Thyroid gland (tissue), 4 donors: ENCODE measurements around the gene SSUH2. TPM values are rescaled to one million over a fixed set of nuclear protein-coding genes. Genes with fewer than 3 reads are reported as not detected.

Source experiments
- DNase-seq, 2 donors: peaks; one replicate each; pipeline ENCODE4 v3.0.0-alpha.2; 2019
- H3K27ac ChIP-seq, 3 donors: fragments of 200-600 bp; sonication (generic); 1 replicate in 2 of 3; 2 replicates in 1 of 3; pipeline ENCODE4 v1.5.1; 2016 to 2019; ENCODE audit warnings: mild to moderate bottlenecking in 1 of 3, moderate library complexity in 1 of 3
- H3K27me3 ChIP-seq: fragments of 200-600 bp; sonication (generic); one replicate; pipeline ENCODE4 v1.5.1; 2019
- H3K36me3 ChIP-seq, 2 donors: fragments of 200-600 bp; sonication (generic); one replicate each; pipeline ENCODE4 v1.5.1; 2016 to 2019
- H3K4me1 ChIP-seq, 2 donors: fragments of 200-600 bp; sonication (generic); one replicate each; pipeline ENCODE4 v1.5.1; 2017 to 2019
- H3K4me3 ChIP-seq, 3 donors: fragments of 200-600 bp; sonication (generic); replicated peaks in 1 of 3; 1 replicate in 2 of 3; 2 replicates in 1 of 3; pipeline ENCODE4 v1.5.1; 2016; ENCODE audit warnings: mild to moderate bottlenecking in 1 of 3
- H3K9me3 ChIP-seq: fragments of 200-600 bp; sonication (generic); one replicate; pipeline ENCODE4 v1.5.1; 2017
- CTCF ChIP-seq, 6 experiments: fragments of 200-600 bp in 3 of 6; fragments of 450-650 bp in 3 of 6; sonication (generic) in 3 of 6; IDR thresholded peaks; one replicate each; pipeline ENCODE4 v1.5.1; 2016 to 2019; ENCODE audit warnings: antibody characterized with exemption in 6 of 6, mild to moderate bottlenecking in 2 of 6, inconsistent platforms in 1 of 6, moderate library complexity in 1 of 6
- POLR2A ChIP-seq, 2 donors: fragments of 450-650 bp; IDR thresholded peaks; one replicate each; pipeline ENCODE4 v1.6.1; 2017; ENCODE audit warnings: antibody characterized with exemption in 2 of 2, mild to moderate bottlenecking in 2 of 2, moderate library complexity in 1 of 2
- WGBS, 2 donors: methylation state at CpG; one replicate each; pipeline ENCODE4 v1.1.5; 2017; 5-methylcytosine and 5-hydroxymethylcytosine counted together
- intact Hi-C: fragments of 100-400 bp; cut with DNase I; formaldehyde crosslinking; loops from one replicate; pipeline ENCODE4 v1.15.1; 2023
- total RNA-seq, 4 donors: library from RNA; depleted of rRNA; stranded (reverse); fragments of >200 nt; gene quantifications; one replicate each; pipeline ENCODE4 v1.2.3, GENCODE V29; 2016

SSUH2 gene
- total RNA-seq, 4 donors from 2014 or later = 0.11 to 1.0 (median 0.42) TPM; not detected in 1

GRCh38 chr3:8651418-8652323 is 7.1 kb upstream of the SSUH2 start:
- no peaks in the 10 kb centered on the region for H3K9me3 ChIP-seq
- H3K36me3 ChIP-seq = no peaks in the 10 kb centered on the region
- TF ChIP-seq CTCF (IDR thresholded peaks at IDR 0.05) = no peak
- TF ChIP-seq POLR2A (IDR thresholded peaks at IDR 0.05) = no peak
- DNase-seq = no peak
- H3K4me3 ChIP-seq = no peak overlapping the region
- WGBS, 2 donors = 74 to 82% methylated on average over 12 of the region's 12 CpGs
- no peak overlapping the region for H3K27ac ChIP-seq
- H3K27me3 ChIP-seq = no peaks in the 10 kb centered on the region
- no peaks in the 10 kb centered on the region for H3K4me1 ChIP-seq
- intact Hi-C loops = no loop called here

GRCh38 chr3:8650583-8651416 is 6.2 kb upstream of the SSUH2 start:
- Histone ChIP-seq H3K4me3 (no peak overlapping the region), H3K9me3 (no peaks in the 10 kb centered on the region), H3K27ac (no peak overlapping the region), H3K27me3 (no peaks in the 10 kb centered on the region), H3K36me3 (no peaks in the 10 kb centered on the region), H3K4me1 (no peaks in the 10 kb centered on the region)
- intact Hi-C loops = no loop called here
- no peak for DNase-seq
- TF ChIP-seq CTCF (IDR thresholded peaks at IDR 0.05) (no peak), POLR2A (IDR thresholded peaks at IDR 0.05) (no peak)
- 58 to 72% methylated on average over 13 of the region's 13 CpGs for WGBS, 2 donors

- H3K4me3 ChIP-seq = no peak overlapping the region
- DNase-seq = no peak
- WGBS, 2 donors = 82 to 94% methylated on average over 5 of the region's 5 CpGs
- no peaks in the 10 kb centered on the region for H3K36me3 ChIP-seq
- H3K9me3 ChIP-seq = no peaks in the 10 kb centered on the region
- no peak overlapping the region for H3K27ac ChIP-seq
- intact Hi-C loops = no loop called here
- H3K27me3 ChIP-seq = no peaks in the 10 kb centered on the region
- H3K4me1 ChIP-seq = no peaks in the 10 kb centered on the region
- no peak for TF ChIP-seq CTCF (IDR thresholded peaks at IDR 0.05)
- TF ChIP-seq POLR2A (IDR thresholded peaks at IDR 0.05) = no peak
These were observed 5.2 kb upstream of the SSUH2 start for GRCh38 chr3:8649757-8650156.

- 87 to 94% methylated on average over 11 of the region's 11 CpGs for WGBS, 2 donors
These were observed 4.5 kb upstream of the SSUH2 start for GRCh38 chr3:8648909-8649741.

More at GRCh38 chr3:8648909-8649741, 4.5 kb upstream of the SSUH2 start:
- Histone ChIP-seq H3K4me1 (no peaks in the 10 kb centered on the region), H3K27ac (no peak overlapping the region), H3K36me3 (no peaks in the 10 kb centered on the region), H3K27me3 (no peaks in the 10 kb centered on the region), H3K4me3 (no peak overlapping the region), H3K9me3 (no peaks in the 10 kb centered on the region)
- intact Hi-C loops = no loop called here
- TF ChIP-seq POLR2A (IDR thresholded peaks at IDR 0.05) = no peak
- DNase-seq = no peak
